Rectal smooth muscle tissue (tissue), 1 donor: ENCODE measurements around the gene KCTD2.

ENCODE experiments used
- H3K27ac ChIP-seq: one replicate; pipeline ENCODE4 v1.7.0; 2013; ENCODE audit warnings: low read depth, low read length, inconsistent platforms
- H3K27me3 ChIP-seq: one replicate; pipeline ENCODE4 v1.7.0; 2013; ENCODE audit warnings: low read length; ENCODE audit not compliant: control insufficient read depth, insufficient read depth
- H3K36me3 ChIP-seq: one replicate; pipeline ENCODE4 v1.7.0; 2013; ENCODE audit warnings: low read length; ENCODE audit not compliant: control insufficient read depth, insufficient read depth
- H3K4me1 ChIP-seq: one replicate; pipeline ENCODE4 v1.7.0; 2013; ENCODE audit warnings: low read length; ENCODE audit not compliant: control insufficient read depth, insufficient read depth
- H3K4me3 ChIP-seq: one replicate; pipeline ENCODE4 v1.7.0; 2013; ENCODE audit warnings: low read length
- H3K9ac ChIP-seq: one replicate; pipeline ENCODE4 v1.7.0; 2013; ENCODE audit warnings: low read length

The KCTD2 gene

GRCh38 chr17:75088465-75089417, 41.7 kb downstream of the KCTD2 start:
- Histone ChIP-seq H3K27me3 (no peaks in the 10 kb centered on the region), H3K36me3 (no peaks in the 10 kb centered on the region), H3K4me1 (peaks cover 3% of the 10 kb centered on the region), H3K27ac (peak overlapping the region; percentile 56), H3K4me3 (peak overlapping the region; percentile 79), H3K9ac (peak overlapping the region; percentile 82)

DNA sequence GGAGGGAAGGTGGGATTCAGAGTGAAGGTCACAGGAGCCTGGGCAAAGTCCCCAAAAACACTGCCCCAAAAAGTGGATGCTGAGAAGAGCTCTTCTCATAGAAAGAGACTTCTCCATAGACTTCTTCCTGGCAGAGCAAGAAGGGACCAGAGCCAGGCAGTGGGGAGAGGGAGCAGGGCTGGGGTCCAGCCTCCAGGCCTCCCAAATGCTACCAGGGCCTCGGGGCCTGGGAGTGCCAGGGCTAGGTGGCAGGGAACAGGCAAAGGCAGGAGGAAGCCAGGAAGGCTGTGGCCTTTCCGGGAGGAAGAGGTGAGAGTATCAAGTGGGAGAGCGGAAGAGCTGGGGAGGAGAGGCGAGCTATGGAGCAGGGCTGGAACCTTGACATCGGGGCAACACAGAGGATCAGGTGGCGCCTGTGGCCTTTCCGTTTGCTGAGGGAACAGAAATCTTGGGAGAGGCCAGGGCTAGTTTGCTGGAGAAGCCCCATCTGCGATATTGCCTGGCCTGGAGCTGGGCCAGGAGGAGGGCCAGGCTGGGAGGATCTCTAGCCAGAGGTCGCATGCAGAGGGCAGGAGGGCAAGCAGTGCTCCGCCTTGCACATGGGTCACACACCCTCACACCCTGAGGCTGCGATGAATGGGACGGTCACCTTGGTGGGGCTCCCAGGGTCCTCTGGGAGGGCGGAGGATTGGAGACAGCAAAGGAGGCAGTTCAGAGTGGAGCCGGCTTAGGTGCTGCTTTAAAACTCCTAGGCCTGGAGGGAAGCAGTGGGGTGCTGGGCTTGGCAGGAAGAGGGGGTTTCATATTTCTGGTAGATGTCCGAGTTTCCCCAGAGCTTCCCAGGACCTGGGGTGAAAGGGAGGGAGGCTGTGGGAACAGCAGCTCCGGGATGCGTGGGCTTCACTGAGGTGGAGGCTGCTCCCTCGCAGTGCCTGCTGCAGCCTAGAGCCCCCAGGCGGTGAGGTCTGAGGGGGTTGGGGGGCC, 44.1 kb downstream of the KCTD2 start:
- no peak overlapping the region for H3K9ac ChIP-seq

DNA sequence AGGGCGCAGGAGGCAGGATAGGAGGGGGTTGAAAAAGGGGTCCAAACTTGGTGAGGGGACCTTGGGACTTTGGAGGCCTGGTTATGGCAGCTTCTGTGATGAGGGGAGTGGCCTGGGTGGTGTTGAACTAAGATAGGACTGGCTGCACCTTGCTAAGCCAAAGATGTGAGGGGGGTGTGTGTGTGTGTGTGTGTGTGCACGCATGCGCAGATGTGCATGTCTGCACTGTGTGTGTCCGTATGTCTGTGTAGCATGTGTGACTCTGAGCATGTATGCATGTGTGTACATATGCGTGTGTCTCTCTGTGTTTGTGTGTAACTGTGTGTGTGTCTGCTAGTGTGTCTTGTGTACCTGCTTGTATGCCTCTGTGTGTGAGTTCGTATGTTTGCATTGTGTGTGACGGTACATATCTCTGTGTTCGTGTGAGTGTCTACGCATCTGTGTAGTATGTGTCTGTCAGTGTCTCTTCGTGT, 44.9 kb downstream of the KCTD2 start:
- H3K27me3 ChIP-seq, result no peaks in the 10 kb centered on the region
- peak overlapping the region; percentile 17 for H3K4me3 ChIP-seq
- H3K36me3 ChIP-seq, result no peaks in the 10 kb centered on the region
- no peak overlapping the region for H3K9ac ChIP-seq
- peaks cover 3% of the 10 kb centered on the region for H3K4me1 ChIP-seq
- no peak overlapping the region for H3K27ac ChIP-seq

More for the DNA sequence above, 44.1 kb downstream of the KCTD2 start:
- Histone ChIP-seq H3K4me1 (peaks cover 3% of the 10 kb centered on the region), H3K27ac (peak overlapping the region; percentile 35), H3K27me3 (no peaks in the 10 kb centered on the region), H3K4me3 (peak overlapping the region; percentile 28), H3K36me3 (no peaks in the 10 kb centered on the region)

DNA sequence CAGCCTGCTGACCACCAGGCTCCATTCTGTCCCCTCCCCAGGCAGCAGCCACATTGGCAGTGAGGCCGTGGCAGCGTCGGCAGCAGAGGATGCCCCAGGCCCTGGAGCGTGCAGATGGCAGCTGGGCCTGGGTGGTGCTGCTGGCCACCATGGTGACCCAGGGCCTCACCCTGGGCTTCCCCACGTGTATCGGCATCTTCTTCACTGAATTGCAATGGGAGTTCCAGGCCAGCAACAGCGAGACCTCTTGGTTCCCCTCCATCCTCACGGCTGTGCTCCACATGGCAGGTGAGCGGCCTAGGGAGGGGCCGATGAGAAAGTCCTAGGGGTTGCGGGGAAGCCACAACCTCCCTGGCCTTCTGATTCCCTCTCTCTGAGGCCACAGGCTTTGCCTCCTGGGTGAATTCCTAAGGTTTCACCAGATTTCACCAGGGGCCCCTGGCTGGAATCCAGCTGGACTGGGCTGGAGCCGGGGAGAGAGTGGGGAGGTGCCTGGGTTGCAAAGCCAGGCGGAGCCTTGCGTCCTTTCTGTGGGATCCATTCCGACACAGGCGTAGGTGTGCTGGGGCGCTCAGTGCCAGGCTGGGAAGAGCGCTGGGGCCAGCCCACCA, 46.6 kb downstream of the KCTD2 start:
- Histone ChIP-seq H3K36me3 (peaks cover 2% of the 10 kb centered on the region), H3K9ac (no peak overlapping the region), H3K27ac (no peak overlapping the region), H3K4me3 (no peak overlapping the region), H3K27me3 (no peaks in the 10 kb centered on the region), H3K4me1 (peaks cover 3% of the 10 kb centered on the region)

DNA sequence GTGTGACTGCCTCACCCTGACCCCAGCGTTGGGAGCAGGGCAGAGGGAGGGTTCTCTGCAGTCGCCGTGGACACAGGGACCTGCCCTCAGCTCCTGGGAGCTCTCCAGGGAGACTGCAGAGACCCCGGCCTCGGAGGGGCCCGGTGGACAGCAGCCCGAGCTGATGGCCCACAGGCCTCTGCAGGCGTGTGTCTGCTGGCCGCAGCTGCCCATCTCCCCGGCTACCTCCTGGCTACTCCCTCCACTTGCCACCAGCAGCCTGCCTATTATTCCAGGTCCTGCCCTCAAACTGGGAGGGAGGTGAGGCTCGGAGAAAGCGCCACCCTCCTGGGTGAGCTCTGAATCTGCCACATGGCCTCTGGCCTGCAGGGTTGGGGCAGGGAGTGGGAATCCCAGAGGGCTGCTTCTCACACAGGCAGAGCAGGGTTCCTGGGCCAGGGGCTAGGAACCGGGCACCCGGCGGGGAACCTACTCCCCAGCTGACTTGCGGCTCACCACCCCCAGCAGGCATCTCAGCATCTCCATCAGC, 47.9 kb downstream of the KCTD2 start:
- H3K27me3 ChIP-seq, result no peaks in the 10 kb centered on the region
- no peak overlapping the region for H3K9ac ChIP-seq
- H3K27ac ChIP-seq, result no peak overlapping the region
- no peak overlapping the region for H3K4me3 ChIP-seq
- H3K4me1 ChIP-seq, result peaks cover 3% of the 10 kb centered on the region
- H3K36me3 ChIP-seq, result peaks cover 7% of the 10 kb centered on the region

GRCh38 chr17:75096082-75096625, 49.1 kb downstream of the KCTD2 start:
- Histone ChIP-seq H3K27me3 (no peaks in the 10 kb centered on the region), H3K36me3 (peaks cover 14% of the 10 kb centered on the region), H3K27ac (no peak overlapping the region), H3K4me1 (peaks cover under 1% of the 10 kb centered on the region), H3K9ac (no peak overlapping the region), H3K4me3 (no peak overlapping the region)

GRCh38 chr17:75097865-75098264, 50.8 kb downstream of the KCTD2 start:
- Histone ChIP-seq H3K4me1 (no peaks in the 10 kb centered on the region), H3K36me3 (peaks cover 14% of the 10 kb centered on the region), H3K27ac (no peak overlapping the region), H3K27me3 (no peaks in the 10 kb centered on the region), H3K9ac (no peak overlapping the region), H3K4me3 (no peak overlapping the region)

GRCh38 chr17:75098861-75099260, 51.8 kb downstream of the KCTD2 start:
- no peaks in the 10 kb centered on the region for H3K27me3 ChIP-seq
- H3K9ac ChIP-seq, result no peak overlapping the region
- no peaks in the 10 kb centered on the region for H3K4me1 ChIP-seq
- H3K27ac ChIP-seq, result no peak overlapping the region
- H3K36me3 ChIP-seq, result peaks cover 14% of the 10 kb centered on the region
- H3K4me3 ChIP-seq, result no peak overlapping the region

DNA sequence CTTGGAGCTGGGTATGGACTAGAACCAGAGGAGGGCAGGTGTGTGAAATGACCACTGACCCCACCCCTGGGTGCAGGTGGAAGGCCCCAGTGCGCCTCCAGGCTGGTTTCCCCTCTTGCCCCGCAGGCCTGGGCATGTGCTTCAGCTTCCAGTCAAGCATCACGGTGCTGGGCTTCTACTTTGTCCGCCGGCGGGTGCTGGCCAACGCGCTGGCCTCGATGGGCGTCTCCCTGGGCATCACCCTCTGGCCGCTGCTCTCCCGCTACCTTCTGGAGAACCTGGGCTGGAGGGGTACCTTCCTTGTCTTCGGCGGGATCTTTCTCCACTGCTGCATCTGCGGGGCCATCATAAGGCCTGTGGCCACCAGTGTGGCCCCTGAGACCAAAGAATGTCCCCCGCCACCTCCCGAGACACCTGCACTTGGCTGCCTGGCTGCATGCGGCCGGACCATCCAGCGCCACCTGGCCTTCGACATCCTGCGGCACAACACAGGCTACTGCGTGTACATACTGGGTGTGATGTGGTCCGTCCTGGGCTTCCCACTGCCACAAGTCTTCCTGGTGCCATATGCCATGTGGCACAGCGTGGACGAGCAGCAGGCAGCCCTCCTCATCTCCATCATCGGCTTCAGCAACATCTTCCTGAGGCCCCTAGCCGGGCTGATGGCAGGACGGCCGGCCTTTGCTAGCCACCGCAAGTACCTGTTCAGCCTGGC, 53.0 kb downstream of the KCTD2 start:
- Histone ChIP-seq H3K4me1 (no peaks in the 10 kb centered on the region), H3K27ac (no peak overlapping the region), H3K4me3 (no peak overlapping the region), H3K9ac (no peak overlapping the region), H3K36me3 (peaks cover 14% of the 10 kb centered on the region), H3K27me3 (no peaks in the 10 kb centered on the region)

DNA sequence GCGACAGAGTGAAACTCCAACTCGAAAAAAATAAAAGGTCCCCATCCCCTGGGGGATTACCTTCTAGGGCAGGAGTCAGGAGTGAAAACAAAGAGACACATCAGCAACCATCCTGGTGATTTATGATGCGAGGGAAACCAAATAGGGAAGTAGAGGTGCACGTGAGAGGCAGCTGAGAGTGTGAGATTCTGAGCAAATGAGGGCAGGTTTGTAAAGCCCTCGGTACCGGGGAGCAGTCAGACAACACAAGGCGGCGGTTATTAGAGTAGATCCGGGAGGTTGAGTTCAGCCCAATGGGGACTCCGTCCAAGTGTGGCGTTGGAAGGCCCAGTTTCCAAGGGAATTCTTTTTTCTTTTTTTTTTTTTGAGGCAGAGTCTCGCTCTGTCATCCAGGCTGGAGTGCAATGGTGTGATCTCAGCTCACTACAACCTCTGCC, 55.4 kb downstream of the KCTD2 start:
- no peaks in the 10 kb centered on the region for H3K4me1 ChIP-seq
- no peak overlapping the region for H3K27ac ChIP-seq
- H3K9ac ChIP-seq, result no peak overlapping the region
- H3K36me3 ChIP-seq, result peaks cover 14% of the 10 kb centered on the region
- no peak overlapping the region for H3K4me3 ChIP-seq
- H3K27me3 ChIP-seq, result no peaks in the 10 kb centered on the region
